Ovary (tissue), 9 donors: ENCODE data around the gene CBLIF. TPM values are rescaled to one million over a fixed set of nuclear protein-coding genes. Genes with fewer than 3 reads are reported as not detected.
"Not testable (repeated sequence)": the region's sequence is repeated elsewhere in the genome, so short reads cannot be mapped to it uniquely, and the experiment has no call there.

Experiments
- DNase-seq, 5 donors: peaks; one replicate each; pipeline ENCODE4 v3.0.0-alpha.2; 2019 to 2020
- H3K27ac ChIP-seq, 2 donors: fragments of 200-600 bp; one replicate each; pipeline versions ENCODE4 v1.5.1 to v1.8.0; 2019 to 2022
- H3K27me3 ChIP-seq: fragments of 200-600 bp; one replicate; pipeline ENCODE4 v1.8.0; 2022
- H3K36me3 ChIP-seq: fragments of 200-600 bp; sonication (generic); one replicate; pipeline ENCODE4 v1.5.1; 2019
- H3K4me1 ChIP-seq: one replicate; pipeline ENCODE4 v1.8.1; 2013; ENCODE audit warnings: mild to moderate bottlenecking, moderate library complexity; ENCODE audit not compliant: insufficient read depth
- H3K4me3 ChIP-seq: fragments of 200-600 bp; sonication (generic); one replicate; pipeline ENCODE4 v1.5.1; 2017
- H3K9me3 ChIP-seq, 2 donors: fragments of 200-600 bp in 1 of 2; sonication (generic) in 1 of 2; one replicate each; pipeline versions ENCODE4 v1.5.1 to v1.8.1; 2013 to 2019; ENCODE audit warnings: mild to moderate bottlenecking in 1 of 2, moderate library complexity in 1 of 2
- EP300 ChIP-seq: sonication (generic); formaldehyde crosslinking; IDR thresholded peaks from one replicate; pipeline ENCODE4 v1.6.1; 2017; ENCODE audit warnings: antibody characterized with exemption
- POLR2A ChIP-seq: fragments of 450-650 bp; IDR thresholded peaks from one replicate; pipeline ENCODE4 v1.6.1; 2017; ENCODE audit warnings: antibody characterized with exemption, mild to moderate bottlenecking, moderate library complexity
- WGBS, 3 donors: extraction: QIAGEN DNeasy Blood & Tissue Kit in 1 of 3; methylation state at CpG; one replicate each; pipeline versions ENCODE4 v1.1.5 to v1.1.7; 2013 to 2017; 5-methylcytosine and 5-hydroxymethylcytosine counted together
- intact Hi-C, 4 donors: fragments of 100-400 bp; cut with DNase I; formaldehyde crosslinking; loops; one replicate each; pipeline versions ENCODE4 v1.11.0 to v1.15.1; 2022 to 2023
- polyA plus RNA-seq, 2 donors: library from polyadenylated mRNA; stranded (reverse); fragments of 200-250 nt in 1 of 2; fragments of 350-450 nt in 1 of 2; fragmentation: Illumina TruSeq in 1 of 2; extraction: RNeasy Lipid Tissue Mini Kit (QIAGEN cat#74804) in 1 of 2; gene quantifications; one replicate each; pipeline ENCODE4 v1.2.3, GENCODE V29; 2013 to 2014
- total RNA-seq, 7 donors: library from RNA; depleted of rRNA in 2 of 7; stranded (reverse); fragments of >200 nt in 2 of 7; fragmentation: NEBNext Ultra II Directional in 3 of 7; extraction: Animal tissue kit (Norgen Biotek cat#: 25700) in 3 of 7; gene quantifications; one replicate each; pipeline versions ENCODE4 v1.1.0 to v1.2.4, GENCODE V29; 2016 to 2023
- TF ChIP-seq, protein P1 (sequence below), 3 donors: fragments of 450-650 bp in 2 of 3; fragments of 200-600 bp in 1 of 3; IDR thresholded peaks; one replicate each; pipeline versions ENCODE4 v1.5.1 to v1.8.0; 2016 to 2022; ENCODE audit warnings: antibody characterized with exemption in 3 of 3, mild to moderate bottlenecking in 1 of 3
- donor health status: DM: no; HTN: no; CAD: no; lungs with moderate emphysema.
- donor health status: DM: no; HTN: no; CAD: no.
- donor health status: Bipolar disorder and iron deficiency.
- donor health status: DM: yes; HTN: yes; CAD: no.
- donor health status: DM: no; HTN: no; CAD: no.
- donor health status: DM: yes; HTN: yes; CAD: no.

Gene CBLIF
- total and polyA plus RNA-seq, 9 donors, result not detected

DNA sequence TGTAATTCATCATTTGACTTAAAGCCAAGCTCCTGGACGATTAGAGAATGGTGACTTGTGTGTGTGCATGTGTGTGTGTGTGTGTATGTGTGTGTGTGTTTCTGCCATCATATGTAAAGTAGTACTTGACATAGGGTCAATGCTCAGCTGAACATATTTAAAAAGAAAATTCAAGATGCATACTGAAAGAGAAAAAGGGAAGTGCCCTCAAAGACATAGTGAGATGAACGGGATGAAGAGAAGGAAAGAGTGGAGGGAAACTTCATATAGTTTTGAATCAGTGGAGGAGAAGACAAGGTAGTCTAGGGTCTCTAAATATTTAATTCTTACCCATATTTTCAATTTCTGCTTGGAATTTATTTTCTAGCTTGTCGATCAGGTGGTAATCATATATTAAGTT is 17.0 kb upstream of the CBLIF start:
- intact Hi-C loops, result no loop called here

DNA sequence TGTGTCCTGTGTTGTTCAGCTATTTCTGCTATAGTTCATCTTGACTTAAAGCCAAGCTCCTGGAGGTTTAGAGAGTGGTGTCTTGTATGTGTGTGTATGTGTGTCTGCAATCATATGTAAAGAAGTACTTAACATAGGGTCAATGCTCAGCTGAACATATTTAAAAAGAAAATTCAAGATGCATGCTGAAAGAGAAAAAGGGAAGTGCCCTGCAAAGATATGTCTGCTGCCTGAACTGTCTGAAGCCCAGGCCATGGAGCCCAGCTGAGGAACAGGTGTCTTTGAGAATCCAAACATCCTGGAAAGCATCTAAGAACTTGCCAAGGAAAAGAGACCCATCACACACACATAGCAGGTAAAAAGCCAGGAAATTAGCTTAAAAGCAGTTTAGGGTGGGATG is 14.4 kb upstream of the CBLIF start:
- DNase-seq, result no peak
- TF ChIP-seq POLR2A (no peak), EP300 (no peak)
- TF ChIP-seq, protein P1, sequence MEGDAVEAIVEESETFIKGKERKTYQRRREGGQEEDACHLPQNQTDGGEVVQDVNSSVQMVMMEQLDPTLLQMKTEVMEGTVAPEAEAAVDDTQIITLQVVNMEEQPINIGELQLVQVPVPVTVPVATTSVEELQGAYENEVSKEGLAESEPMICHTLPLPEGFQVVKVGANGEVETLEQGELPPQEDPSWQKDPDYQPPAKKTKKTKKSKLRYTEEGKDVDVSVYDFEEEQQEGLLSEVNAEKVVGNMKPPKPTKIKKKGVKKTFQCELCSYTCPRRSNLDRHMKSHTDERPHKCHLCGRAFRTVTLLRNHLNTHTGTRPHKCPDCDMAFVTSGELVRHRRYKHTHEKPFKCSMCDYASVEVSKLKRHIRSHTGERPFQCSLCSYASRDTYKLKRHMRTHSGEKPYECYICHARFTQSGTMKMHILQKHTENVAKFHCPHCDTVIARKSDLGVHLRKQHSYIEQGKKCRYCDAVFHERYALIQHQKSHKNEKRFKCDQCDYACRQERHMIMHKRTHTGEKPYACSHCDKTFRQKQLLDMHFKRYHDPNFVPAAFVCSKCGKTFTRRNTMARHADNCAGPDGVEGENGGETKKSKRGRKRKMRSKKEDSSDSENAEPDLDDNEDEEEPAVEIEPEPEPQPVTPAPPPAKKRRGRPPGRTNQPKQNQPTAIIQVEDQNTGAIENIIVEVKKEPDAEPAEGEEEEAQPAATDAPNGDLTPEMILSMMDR (IDR thresholded peaks at IDR 0.05), result no peak
- no peaks in the 10 kb centered on the region for H3K9me3 ChIP-seq
- H3K27me3 ChIP-seq, result no peaks in the 10 kb centered on the region
- no peak overlapping the region for H3K4me3 ChIP-seq
- intact Hi-C loops, result no loop called here
- H3K36me3 ChIP-seq, result no peaks in the 10 kb centered on the region
- H3K4me1 ChIP-seq, result no peaks in the 10 kb centered on the region
- H3K27ac ChIP-seq, result no peak overlapping the region

More for the DNA sequence above, 17.0 kb upstream of the CBLIF start:
- Histone ChIP-seq H3K4me1 (no peaks in the 10 kb centered on the region), H3K4me3 (no peak overlapping the region), H3K27me3 (no peaks in the 10 kb centered on the region), H3K9me3 (no peaks in the 10 kb centered on the region), H3K36me3 (no peaks in the 10 kb centered on the region), H3K27ac (no peak overlapping the region)
- 77 to 82% (median 79%) methylated on average over 3 of the region's 3 CpGs for WGBS, 3 donors
- DNase-seq, result no peak
- TF ChIP-seq EP300, result no peak

DNA sequence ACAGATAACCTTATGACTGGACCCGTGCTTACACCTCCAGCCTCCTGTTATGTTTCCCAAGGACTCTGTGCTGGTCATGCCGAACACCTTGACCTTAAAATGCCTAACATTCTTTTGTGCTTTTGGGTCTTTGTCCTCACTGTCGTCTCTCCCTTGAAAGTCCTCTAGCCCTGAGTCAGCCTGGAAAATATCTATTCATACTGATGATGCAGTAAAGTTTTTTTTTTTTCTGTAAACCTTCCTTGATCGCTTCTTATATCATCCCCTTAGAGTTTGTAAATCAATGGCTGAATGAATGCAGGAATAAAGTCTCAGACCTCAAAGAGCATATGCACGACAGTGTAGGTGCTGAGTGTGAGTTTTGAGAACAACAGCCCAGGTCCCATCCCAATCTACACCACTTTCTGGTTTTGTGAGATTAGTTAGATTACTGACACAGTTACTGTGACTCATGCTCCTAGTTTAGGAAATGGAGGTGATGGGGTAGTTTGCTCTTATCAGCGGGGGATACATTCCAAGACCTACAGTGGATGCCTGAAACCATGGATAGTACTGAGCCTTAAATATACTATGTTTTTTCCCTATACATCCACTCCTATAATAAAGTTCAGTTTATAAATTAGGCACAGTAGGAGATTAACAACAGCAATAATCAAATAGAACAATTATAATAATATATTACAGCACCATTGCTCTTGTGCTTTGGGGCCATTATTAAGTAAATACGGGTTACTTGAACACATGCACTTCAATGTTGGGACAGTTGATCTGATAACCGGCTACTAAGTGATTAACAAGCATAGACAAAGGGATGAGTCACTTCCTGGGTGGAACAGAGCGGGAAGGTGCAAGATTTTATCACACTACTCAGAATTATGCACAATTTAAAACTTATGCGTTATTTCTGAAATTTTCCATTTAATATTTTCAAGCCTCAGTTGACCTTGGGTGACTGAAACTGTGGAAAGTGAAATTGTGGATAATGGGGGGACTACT is 12.4 kb upstream of the CBLIF start:
- Histone ChIP-seq H3K27me3 (peaks cover 2% of the 10 kb centered on the region), H3K4me3 (no peak overlapping the region), H3K4me1 (no peaks in the 10 kb centered on the region), H3K9me3 (no peaks in the 10 kb centered on the region), H3K36me3 (no peaks in the 10 kb centered on the region), H3K27ac (no peak overlapping the region)
- DNase-seq, result no peak
- 63 to 71% (median 65%) methylated on average over 10 of the region's 10 CpGs for WGBS, 3 donors
- TF ChIP-seq POLR2A (no peak), EP300 (no peak)
- intact Hi-C loops, result no loop called here

DNA sequence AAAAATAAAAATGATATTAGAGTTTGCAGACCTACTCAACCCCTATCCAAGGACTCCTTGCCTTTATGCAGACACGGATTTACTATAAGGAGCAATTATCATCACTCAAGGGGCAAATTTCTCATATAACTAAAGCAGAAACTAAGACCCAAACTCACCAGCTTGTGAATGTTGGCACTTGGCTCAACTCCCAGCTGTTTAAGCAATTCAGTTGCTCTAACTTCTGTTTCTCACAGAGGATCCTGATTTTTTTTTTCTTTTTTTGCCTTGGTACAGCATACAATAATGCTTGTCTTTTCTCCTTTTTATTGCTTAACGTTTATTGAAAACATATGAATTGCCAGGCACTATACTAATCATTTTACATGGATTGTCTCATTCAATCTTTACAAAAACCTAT is 9.6 kb upstream of the CBLIF start:
- TF ChIP-seq EP300 (no peak), POLR2A (no peak)
- TF ChIP-seq, protein P1 (IDR thresholded peaks at IDR 0.05), result no peak
- intact Hi-C loops, result no loop called here
- H3K36me3 ChIP-seq, result no peaks in the 10 kb centered on the region
- no peaks in the 10 kb centered on the region for H3K9me3 ChIP-seq
- no peaks in the 10 kb centered on the region for H3K4me1 ChIP-seq
- H3K27me3 ChIP-seq, result peaks cover 2% of the 10 kb centered on the region
- no peak for DNase-seq
- H3K27ac ChIP-seq, result no peak overlapping the region
- 52 to 72% (median 67%) methylated on average over 2 of the region's 2 CpGs for WGBS, 3 donors
- no peak overlapping the region for H3K4me3 ChIP-seq

DNA sequence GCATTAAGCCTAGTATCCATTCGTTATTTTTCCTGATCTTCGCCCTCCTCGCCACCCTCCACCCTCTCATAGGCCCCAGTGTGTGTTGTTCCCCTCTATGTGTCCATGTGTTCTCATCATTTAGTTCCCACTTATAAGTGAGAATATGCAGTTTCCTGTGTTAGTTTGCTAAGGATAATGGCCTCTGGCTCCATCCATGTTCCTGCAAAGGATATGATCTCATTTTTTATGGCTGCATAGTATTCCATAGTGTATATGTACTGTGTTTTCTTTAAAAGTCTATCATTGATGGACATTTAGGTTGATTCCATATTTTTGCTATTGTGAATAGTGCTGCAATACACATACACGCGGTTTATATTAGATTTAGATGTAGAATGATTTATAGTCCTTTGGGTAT is 6.1 kb upstream of the CBLIF start:
- H3K27me3 ChIP-seq, intact Hi-C loops: not testable (repeated sequence)
- WGBS, 3 donors, result 92 to 96% (median 93%) methylated on average over 5 of the region's 5 CpGs

DNA sequence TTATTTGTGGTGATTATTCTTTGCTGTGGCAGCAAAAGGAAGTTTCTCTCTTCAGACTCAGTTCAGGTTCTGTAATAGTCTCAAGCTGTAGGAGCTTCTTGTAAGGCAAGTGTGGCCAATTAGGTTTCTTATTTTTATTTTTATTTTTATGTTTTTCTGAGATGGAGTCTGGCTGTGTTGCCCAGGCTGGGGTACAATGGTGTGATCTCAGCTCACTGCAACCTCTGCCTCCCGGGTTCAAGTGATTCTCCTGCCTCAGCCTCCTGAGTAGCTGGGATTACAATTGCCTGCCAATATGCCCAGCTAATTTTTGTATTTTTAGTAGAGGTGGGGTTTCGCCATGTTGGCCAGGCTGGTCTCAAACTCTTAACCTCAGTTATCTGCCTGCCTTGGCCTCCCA is 4.3 kb upstream of the CBLIF start:
- WGBS, 3 donors, result 89 to 96% (median 93%) methylated on average over 2 of the region's 2 CpGs
- H3K27me3 ChIP-seq, H3K27ac ChIP-seq: not testable (repeated sequence)

More for the DNA sequence above, 6.1 kb upstream of the CBLIF start:
- H3K4me1 ChIP-seq, H3K27ac ChIP-seq, H3K36me3 ChIP-seq, H3K9me3 ChIP-seq, DNase-seq, H3K4me3 ChIP-seq: not testable (repeated sequence)

More for the DNA sequence above, 4.3 kb upstream of the CBLIF start:
- H3K36me3 ChIP-seq, H3K4me1 ChIP-seq, H3K4me3 ChIP-seq, H3K9me3 ChIP-seq, DNase-seq: not testable (repeated sequence)
- intact Hi-C loops, result loop anchor here in 1 of 4 donors (10.0 kb wide), 1 partner anchor 1175 kb away; no protein-coding TSS in a partner anchor
